Osteocyte (in vitro differentiated cells): Measurements from ENCODE around the gene REEP1. TPM values are rescaled to one million over a fixed set of nuclear protein-coding genes. Genes with fewer than 3 reads are reported as not detected.
"Not testable (repeated sequence)": the region's sequence is repeated elsewhere in the genome, so short reads cannot be mapped to it uniquely, and the experiment has no call there.

ENCODE experiments used
- DNase-seq: peaks from one replicate; pipeline ENCODE4 v3.0.0; 2021; ENCODE audit warnings: mixed read lengths; ENCODE audit not compliant: unreplicated experiment; ENCODE audit errors: extremely low spot score
- H3K27ac Mint-ChIP-seq: one replicate; pipeline ENCODE4 v1.8.0; 2021; ENCODE audit warnings: mild to moderate bottlenecking, mixed read lengths; ENCODE audit not compliant: unreplicated experiment
- H3K27me3 Mint-ChIP-seq: one replicate; pipeline ENCODE4 v1.8.0; 2021; ENCODE audit warnings: mixed read lengths; ENCODE audit not compliant: unreplicated experiment
- H3K36me3 Mint-ChIP-seq: one replicate; pipeline ENCODE4 v1.8.0; 2021; ENCODE audit warnings: mixed read lengths; ENCODE audit not compliant: unreplicated experiment
- H3K4me1 Mint-ChIP-seq: one replicate; pipeline ENCODE4 v1.8.0; 2021; ENCODE audit warnings: mixed read lengths; ENCODE audit not compliant: unreplicated experiment
- H3K4me3 Mint-ChIP-seq: one replicate; pipeline ENCODE4 v1.8.0; 2021; ENCODE audit warnings: mild to moderate bottlenecking, moderate library complexity, mixed read lengths; ENCODE audit not compliant: unreplicated experiment
- H3K9me3 Mint-ChIP-seq: one replicate; pipeline ENCODE4 v1.8.0; 2021; ENCODE audit warnings: mixed read lengths; ENCODE audit not compliant: unreplicated experiment
- CTCF ChIP-seq: fragments of 200-600 bp; sonication (generic); IDR thresholded peaks from 2 replicates; pipeline ENCODE4 v1.5.0; 2021; ENCODE audit warnings: antibody characterized with exemption, mild to moderate bottlenecking, moderate library complexity
- total RNA-seq: library from RNA; stranded (reverse); gene quantifications from 2 replicates; pipeline ENCODE4 v1.2.1, GENCODE V29; 2021

Gene REEP1
- total RNA-seq, 1 donor from 2014 or later, result not detected

- Mint-ChIP-seq H3K4me3 (no peak overlapping the region), H3K9me3 (no peaks in the 10 kb centered on the region), H3K27ac (no peak overlapping the region), H3K4me1 (peaks cover 4% of the 10 kb centered on the region), H3K27me3 (peaks cover 21% of the 10 kb centered on the region), H3K36me3 (no peaks in the 10 kb centered on the region)
- no peak for TF ChIP-seq CTCF
- DNase-seq, result no peak
These were observed 105.6 kb downstream of the REEP1 start for GRCh38 chr2:86231680-86232372.

- Mint-ChIP-seq H3K27ac (no peak overlapping the region), H3K4me1 (peaks cover 4% of the 10 kb centered on the region), H3K27me3 (peaks cover 18% of the 10 kb centered on the region), H3K9me3 (no peaks in the 10 kb centered on the region), H3K36me3 (no peaks in the 10 kb centered on the region), H3K4me3 (no peak overlapping the region)
- TF ChIP-seq CTCF, result no peak
- DNase-seq, result no peak
These were observed 106.5 kb downstream of the REEP1 start for GRCh38 chr2:86230961-86231360.

GRCh38 chr2:86229221-86229620, 108.2 kb downstream of the REEP1 start:
- H3K4me3 Mint-ChIP-seq, result no peak overlapping the region
- TF ChIP-seq CTCF, result no peak
- DNase-seq, result no peak
- H3K27ac Mint-ChIP-seq, result no peak overlapping the region
- peaks cover 13% of the 10 kb centered on the region for H3K27me3 Mint-ChIP-seq
- H3K36me3 Mint-ChIP-seq, result no peaks in the 10 kb centered on the region
- peaks cover 4% of the 10 kb centered on the region for H3K4me1 Mint-ChIP-seq
- H3K9me3 Mint-ChIP-seq, result no peaks in the 10 kb centered on the region

GRCh38 chr2:86228574-86228973, 108.9 kb downstream of the REEP1 start:
- not testable (repeated sequence) for H3K9me3 Mint-ChIP-seq, H3K4me3 Mint-ChIP-seq, H3K36me3 Mint-ChIP-seq, H3K27ac Mint-ChIP-seq, H3K4me1 Mint-ChIP-seq, DNase-seq, H3K27me3 Mint-ChIP-seq

GRCh38 chr2:86227685-86228084, 109.7 kb downstream of the REEP1 start:
- Mint-ChIP-seq H3K36me3 (no peaks in the 10 kb centered on the region), H3K4me1 (peaks cover 11% of the 10 kb centered on the region), H3K27ac (no peak overlapping the region), H3K9me3 (no peaks in the 10 kb centered on the region), H3K4me3 (no peak overlapping the region), H3K27me3 (no peaks in the 10 kb centered on the region)
- TF ChIP-seq CTCF, result no peak
- no peak for DNase-seq
